A172 (cell line): Measurements from ENCODE around the gene PTPRG. TPM values are rescaled to one million over a fixed set of nuclear protein-coding genes. Genes with fewer than 3 reads are reported as not detected.
A peak's percentile ranks its signal among the peaks of the same experiment; 100 is the strongest.

ENCODE experiments used
- DNase-seq: peaks from one replicate; pipeline ENCODE4 v3.0.0-alpha.2; 2015; ENCODE audit warnings: low spot score
- total RNA-seq: library from RNA; depleted of rRNA; stranded (reverse); fragments of >200 nt; shearing (Covaris generic); gene quantifications from 2 replicates; pipeline ENCODE4 v1.2.3, GENCODE V29; 2014

The PTPRG gene
- total RNA-seq, 1 experiment from 2014 or later = 7.3 TPM

- DNase-seq = no peak
Observed at GRCh38 chr3:62052331-62052730, 491.0 kb downstream of the PTPRG start.

- DNase-seq = no peak
Observed at GRCh38 chr3:62056658-62057057, 495.3 kb downstream of the PTPRG start.

- no peak for DNase-seq
Observed at GRCh38 chr3:62057339-62058047, 496.1 kb downstream of the PTPRG start.

GRCh38 chr3:62065985-62066693 is 504.8 kb downstream of the PTPRG start:
- DNase-seq = no peak

- DNase-seq = no peak
Observed at GRCh38 chr3:62068337-62068736, 507.0 kb downstream of the PTPRG start.

- DNase-seq = no peak
Observed at GRCh38 chr3:62070891-62071290, 509.5 kb downstream of the PTPRG start.

- DNase-seq = no peak
Observed at GRCh38 chr3:62073038-62073437, 511.7 kb downstream of the PTPRG start.

GRCh38 chr3:62084558-62084957 is 523.2 kb downstream of the PTPRG start:
- peak; percentile 46 for DNase-seq

- DNase-seq = no peak
Observed at GRCh38 chr3:62088472-62089104, 527.2 kb downstream of the PTPRG start.

GRCh38 chr3:62090066-62090465 is 528.7 kb downstream of the PTPRG start:
- no peak for DNase-seq

GRCh38 chr3:62090519-62090918 is 529.1 kb downstream of the PTPRG start:
- DNase-seq = no peak

GRCh38 chr3:62093025-62093424 is 531.7 kb downstream of the PTPRG start:
- DNase-seq = no peak

GRCh38 chr3:62094461-62094860 is 533.1 kb downstream of the PTPRG start:
- DNase-seq = no peak

GRCh38 chr3:62095080-62095479 is 533.7 kb downstream of the PTPRG start:
- DNase-seq = no peak

GRCh38 chr3:62095756-62096155 is 534.4 kb downstream of the PTPRG start:
- no peak for DNase-seq

- no peak for DNase-seq
Observed at GRCh38 chr3:62096521-62096920, 535.1 kb downstream of the PTPRG start.

GRCh38 chr3:62097121-62097520 is 535.8 kb downstream of the PTPRG start:
- no peak for DNase-seq

- DNase-seq = no peak
Observed at GRCh38 chr3:62098646-62099365, 537.4 kb downstream of the PTPRG start.

- DNase-seq = no peak
Observed at GRCh38 chr3:62100282-62100989, 539.1 kb downstream of the PTPRG start.

- no peak for DNase-seq
Observed at GRCh38 chr3:62101488-62101887, 540.1 kb downstream of the PTPRG start.

- no peak for DNase-seq
Observed at GRCh38 chr3:62103531-62103930, 542.2 kb downstream of the PTPRG start.

GRCh38 chr3:62109534-62109933 is 548.2 kb downstream of the PTPRG start:
- DNase-seq = peak; percentile 64
